ENCODE data around the gene ABLIM1. TPM values are rescaled to one million over a fixed set of nuclear protein-coding genes. Genes with fewer than 3 reads are reported as not detected.

Gene ABLIM1
- polyA plus RNA-seq, 4 donors = 25.7 to 59.8 (median 36.8) TPM

DNA sequence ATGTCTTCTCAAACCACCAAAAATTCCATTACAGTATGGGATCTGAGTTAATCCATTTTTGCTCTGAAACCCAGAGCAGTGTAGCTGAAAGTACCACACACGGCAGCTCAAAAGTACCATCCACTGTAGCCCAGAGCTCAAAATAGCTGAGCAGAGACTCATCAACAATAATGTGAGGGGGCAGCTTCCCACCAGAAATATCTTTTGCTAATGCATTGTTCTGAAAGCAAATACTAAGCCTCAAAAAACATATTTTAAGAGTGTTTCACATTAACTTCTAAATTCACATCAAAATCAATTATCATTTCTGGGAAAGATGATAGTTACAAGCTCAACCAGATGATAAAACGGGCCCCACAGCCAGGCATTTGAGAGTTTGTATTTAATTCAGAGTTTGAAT, 73.7 kb downstream of the ABLIM1 start:
- no peaks in the 10 kb centered on the region for H3K9me3 ChIP-seq (ENCODE audit: control insufficient read depth in 2 of 2, insufficient read depth in 1 of 2, low read depth in 1 of 2, low read length in 1 of 2)
- H3K4me3 ChIP-seq (ENCODE audit: low read depth in 1 of 3, low read length in 3 of 3) = no peak overlapping the region
- H3K27me3 ChIP-seq (ENCODE audit: control insufficient read depth in 3 of 3, insufficient read depth in 3 of 3, low read length in 3 of 3) = no peaks in the 10 kb centered on the region
- DNase-seq = no peak
- H3K27ac ChIP-seq (ENCODE audit: low read depth in 1 of 3, low read length in 2 of 3) = no peak overlapping the region
- WGBS, 3 donors = 76 to 88% (median 85%) methylated on average over 2 of the region's 2 CpGs
- H3K4me1 ChIP-seq (ENCODE audit: control insufficient read depth in 3 of 3, insufficient read depth in 2 of 3, low read depth in 1 of 3, low read length in 2 of 3) = no peaks in the 10 kb centered on the region
- no peaks in the 10 kb centered on the region for H3K36me3 ChIP-seq (ENCODE audit: control insufficient read depth in 3 of 3, insufficient read depth in 2 of 3, low read depth in 1 of 3, low read length in 3 of 3)
- FAIRE-seq = no peak

DNA sequence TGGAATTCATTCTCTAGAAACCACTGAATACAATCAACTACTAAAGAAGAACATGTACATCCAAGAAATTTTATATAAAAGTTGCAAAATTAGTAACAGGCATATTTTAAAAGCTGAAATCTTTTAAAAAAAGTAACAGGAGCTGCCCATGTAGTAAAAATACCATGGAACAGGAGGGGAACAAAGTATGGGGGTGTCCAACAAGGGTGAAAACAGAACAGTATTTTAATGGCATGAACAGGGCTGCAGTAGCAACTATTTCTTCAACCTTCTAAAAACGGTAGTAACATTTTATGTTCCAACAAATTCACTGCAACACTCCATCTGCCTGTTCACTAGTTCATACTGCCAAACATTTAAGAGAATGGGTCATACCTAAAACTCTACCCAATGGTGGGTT, 77.0 kb downstream of the ABLIM1 start:
- no peak overlapping the region for H3K27ac ChIP-seq (ENCODE audit: low read depth in 1 of 3, low read length in 2 of 3)
- H3K4me3 ChIP-seq (ENCODE audit: low read depth in 1 of 3, low read length in 3 of 3) = no peak overlapping the region
- H3K4me1 ChIP-seq (ENCODE audit: control insufficient read depth in 3 of 3, insufficient read depth in 2 of 3, low read depth in 1 of 3, low read length in 2 of 3) = no peaks in the 10 kb centered on the region
- H3K36me3 ChIP-seq (ENCODE audit: control insufficient read depth in 3 of 3, insufficient read depth in 2 of 3, low read depth in 1 of 3, low read length in 3 of 3) = no peaks in the 10 kb centered on the region
- no peak for DNase-seq
- no peaks in the 10 kb centered on the region for H3K27me3 ChIP-seq (ENCODE audit: control insufficient read depth in 3 of 3, insufficient read depth in 3 of 3, low read length in 3 of 3)
- FAIRE-seq = no peak
- no peaks in the 10 kb centered on the region for H3K9me3 ChIP-seq (ENCODE audit: control insufficient read depth in 2 of 2, insufficient read depth in 1 of 2, low read depth in 1 of 2, low read length in 1 of 2)
- WGBS, 3 donors = 81 to 85% (median 84%) methylated on average over 1 of the region's 1 CpG

DNA sequence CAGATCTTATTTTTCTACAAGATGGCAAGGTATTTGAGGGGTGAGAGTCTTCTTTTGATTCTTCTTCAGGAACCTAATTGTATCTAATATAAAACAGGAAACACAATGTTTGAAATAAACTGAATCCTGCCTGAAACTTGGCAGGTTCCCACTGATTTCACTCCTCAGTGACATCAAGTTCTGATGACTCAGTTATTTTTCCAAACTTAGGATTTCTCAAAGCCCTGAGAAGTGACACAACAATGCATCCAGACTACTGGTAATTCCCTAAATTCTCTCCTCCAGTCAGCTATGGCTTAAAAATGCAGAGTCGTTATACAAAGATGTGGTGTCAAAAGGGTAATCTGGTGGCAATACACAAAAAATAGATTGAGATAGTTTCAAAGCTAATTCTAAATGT, 80.9 kb downstream of the ABLIM1 start:
- no peak for FAIRE-seq
- WGBS, 3 donors = 75 to 84% (median 78%) methylated on average over 1 of the region's 1 CpG
- Histone ChIP-seq H3K4me3 (ENCODE audit: low read depth in 1 of 3, low read length in 3 of 3) (no peak overlapping the region), H3K4me1 (ENCODE audit: control insufficient read depth in 3 of 3, insufficient read depth in 2 of 3, low read depth in 1 of 3, low read length in 2 of 3) (no peaks in the 10 kb centered on the region), H3K27ac (ENCODE audit: low read depth in 1 of 3, low read length in 2 of 3) (no peak overlapping the region), H3K9me3 (ENCODE audit: control insufficient read depth in 2 of 2, insufficient read depth in 1 of 2, low read depth in 1 of 2, low read length in 1 of 2) (no peaks in the 10 kb centered on the region), H3K36me3 (ENCODE audit: control insufficient read depth in 3 of 3, insufficient read depth in 2 of 3, low read depth in 1 of 3, low read length in 3 of 3) (peaks cover 0 to 10% (median 4%) of the 10 kb centered on the region in 3 donors), H3K27me3 (ENCODE audit: control insufficient read depth in 3 of 3, insufficient read depth in 3 of 3, low read length in 3 of 3) (no peaks in the 10 kb centered on the region)
- no peak for DNase-seq

DNA sequence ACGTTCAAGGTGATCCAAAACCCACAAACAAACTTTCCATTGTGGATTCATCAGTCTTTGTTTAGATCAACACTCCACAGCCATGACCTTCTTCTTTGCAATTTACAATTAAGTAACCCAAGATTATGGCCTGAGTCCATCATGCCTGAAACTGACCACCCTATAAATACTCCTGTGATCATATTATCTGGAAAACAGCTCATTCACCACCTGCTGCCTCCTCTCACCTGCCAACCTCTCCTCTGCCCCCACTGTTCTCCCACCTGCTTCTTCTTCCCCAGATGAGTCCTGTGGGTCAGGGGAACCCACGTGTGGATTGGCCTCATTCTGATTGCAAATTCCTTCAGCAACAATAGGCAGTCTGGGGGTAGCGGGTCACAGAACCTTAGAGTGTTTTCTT, 81.4 kb downstream of the ABLIM1 start:
- H3K4me1 ChIP-seq (ENCODE audit: control insufficient read depth in 3 of 3, insufficient read depth in 2 of 3, low read depth in 1 of 3, low read length in 2 of 3) = no peaks in the 10 kb centered on the region
- DNase-seq (no peak), FAIRE-seq (no peak)
- H3K9me3 ChIP-seq (ENCODE audit: control insufficient read depth in 2 of 2, insufficient read depth in 1 of 2, low read depth in 1 of 2, low read length in 1 of 2) = no peaks in the 10 kb centered on the region
- H3K27me3 ChIP-seq (ENCODE audit: control insufficient read depth in 3 of 3, insufficient read depth in 3 of 3, low read length in 3 of 3) = no peaks in the 10 kb centered on the region
- H3K4me3 ChIP-seq (ENCODE audit: low read depth in 1 of 3, low read length in 3 of 3) = no peak overlapping the region
- H3K27ac ChIP-seq (ENCODE audit: low read depth in 1 of 3, low read length in 2 of 3) = no peak overlapping the region
- WGBS, 3 donors = 77 to 83% (median 80%) methylated on average over 3 of the region's 3 CpGs
- peaks cover 0 to 10% (median 4%) of the 10 kb centered on the region in 3 donors for H3K36me3 ChIP-seq (ENCODE audit: control insufficient read depth in 3 of 3, insufficient read depth in 2 of 3, low read depth in 1 of 3, low read length in 3 of 3)

DNA sequence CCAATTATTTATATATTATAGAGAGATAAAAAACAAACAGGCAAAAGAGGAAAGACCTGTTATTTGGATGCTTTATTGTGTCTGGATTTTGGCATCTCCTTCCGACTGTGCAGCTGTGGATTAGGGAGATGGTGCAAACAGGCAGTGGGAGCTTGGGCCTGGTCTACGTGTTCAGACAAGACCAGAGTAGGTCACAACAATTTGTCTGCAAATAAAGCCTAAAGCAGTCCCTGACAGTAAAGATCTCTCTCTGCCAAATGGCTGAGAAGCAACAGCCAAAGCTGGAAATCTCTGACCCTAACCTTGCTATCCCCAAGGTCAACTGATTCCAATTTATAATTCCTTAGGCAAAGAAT, 82.0 kb downstream of the ABLIM1 start:
- Histone ChIP-seq H3K4me1 (ENCODE audit: control insufficient read depth in 3 of 3, insufficient read depth in 2 of 3, low read depth in 1 of 3, low read length in 2 of 3) (no peaks in the 10 kb centered on the region), H3K27ac (ENCODE audit: low read depth in 1 of 3, low read length in 2 of 3) (no peak overlapping the region), H3K27me3 (ENCODE audit: control insufficient read depth in 3 of 3, insufficient read depth in 3 of 3, low read length in 3 of 3) (no peaks in the 10 kb centered on the region), H3K9me3 (ENCODE audit: control insufficient read depth in 2 of 2, insufficient read depth in 1 of 2, low read depth in 1 of 2, low read length in 1 of 2) (no peaks in the 10 kb centered on the region), H3K4me3 (ENCODE audit: low read depth in 1 of 3, low read length in 3 of 3) (no peak overlapping the region), H3K36me3 (ENCODE audit: control insufficient read depth in 3 of 3, insufficient read depth in 2 of 3, low read depth in 1 of 3, low read length in 3 of 3) (peaks cover 0 to 14% (median 4%) of the 10 kb centered on the region in 3 donors)
- 87 to 90% (median 88%) methylated on average over 2 of the region's 2 CpGs for WGBS, 3 donors
- FAIRE-seq = no peak
- DNase-seq = no peak

DNA sequence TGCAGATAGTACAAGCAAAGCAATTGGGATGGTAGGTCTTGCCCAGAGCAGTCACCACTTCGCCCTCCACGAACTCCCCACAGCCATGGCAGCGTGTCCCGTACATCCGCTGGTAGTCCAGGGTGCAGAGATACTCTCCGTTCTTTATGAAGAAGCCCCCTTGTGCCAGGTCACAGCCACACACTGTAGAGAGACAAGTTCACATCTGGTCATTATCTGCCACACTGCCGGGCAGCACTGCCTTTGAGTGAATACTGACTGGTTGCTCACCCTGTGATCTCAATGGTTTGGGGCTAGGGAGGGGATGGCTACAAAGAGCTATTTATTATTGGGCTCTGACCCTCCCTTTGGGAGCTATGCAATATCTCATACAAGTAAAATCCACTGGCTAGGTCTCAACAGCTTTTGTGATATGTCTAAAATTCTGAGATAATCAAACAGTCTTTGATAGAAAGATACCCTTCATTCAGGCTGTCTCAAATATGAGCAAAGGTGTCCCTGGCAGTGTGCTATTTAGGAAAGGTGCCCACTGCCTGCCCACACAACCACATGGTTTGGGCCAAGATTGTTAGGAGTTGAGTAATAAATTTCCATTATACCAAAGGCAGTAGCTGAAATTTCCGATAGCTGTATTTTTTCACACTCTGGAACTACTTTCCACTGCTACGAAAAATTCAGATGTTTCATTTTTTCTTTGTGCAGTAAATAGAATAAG, 82.5 kb downstream of the ABLIM1 start:
- Histone ChIP-seq H3K4me3 (ENCODE audit: low read depth in 1 of 3, low read length in 3 of 3) (no peak overlapping the region), H3K27ac (ENCODE audit: low read depth in 1 of 3, low read length in 2 of 3) (no peak overlapping the region), H3K36me3 (ENCODE audit: control insufficient read depth in 3 of 3, insufficient read depth in 2 of 3, low read depth in 1 of 3, low read length in 3 of 3) (peaks cover 0 to 15% (median 4%) of the 10 kb centered on the region in 3 donors), H3K9me3 (ENCODE audit: control insufficient read depth in 2 of 2, insufficient read depth in 1 of 2, low read depth in 1 of 2, low read length in 1 of 2) (no peaks in the 10 kb centered on the region), H3K4me1 (ENCODE audit: control insufficient read depth in 3 of 3, insufficient read depth in 2 of 3, low read depth in 1 of 3, low read length in 2 of 3) (no peaks in the 10 kb centered on the region), H3K27me3 (ENCODE audit: control insufficient read depth in 3 of 3, insufficient read depth in 3 of 3, low read length in 3 of 3) (no peaks in the 10 kb centered on the region)
- 89 to 98% (median 92%) methylated on average over 9 of the region's 9 CpGs for WGBS, 3 donors
- no peak for FAIRE-seq
- no peak for DNase-seq

DNA sequence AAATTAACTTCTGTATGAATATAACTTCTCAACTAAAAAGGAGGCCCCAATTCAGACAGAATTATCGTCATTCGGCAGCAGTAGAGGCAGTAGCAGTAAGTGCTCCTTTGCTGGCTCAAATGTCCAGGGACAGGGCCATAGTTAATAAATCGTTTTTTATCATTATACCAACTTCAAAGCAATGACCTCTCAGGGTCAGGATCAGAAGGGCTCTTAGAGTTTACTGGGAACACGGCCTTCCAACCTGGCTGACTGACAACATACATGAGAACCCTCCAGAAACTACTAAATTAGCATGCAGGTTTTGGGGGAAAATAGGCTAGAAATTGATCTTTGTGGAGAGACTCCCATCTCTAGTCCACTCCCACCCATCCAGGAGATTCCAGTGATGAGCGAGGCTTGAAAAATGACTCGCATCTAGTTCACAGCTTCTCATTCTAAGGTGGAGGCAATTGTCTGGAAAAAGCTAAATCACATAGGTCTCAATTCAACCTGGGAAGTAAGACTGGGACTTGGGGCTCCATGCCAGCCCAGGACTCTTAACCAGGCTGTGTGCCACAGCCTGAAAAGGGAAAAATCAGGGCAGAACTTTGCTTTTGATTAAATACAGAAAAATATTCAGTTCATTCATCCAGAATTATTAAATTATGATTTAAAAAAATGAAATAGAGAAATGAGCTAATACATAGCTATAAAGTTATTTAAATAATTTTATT, 84.6 kb downstream of the ABLIM1 start:
- Histone ChIP-seq H3K9me3 (ENCODE audit: control insufficient read depth in 2 of 2, insufficient read depth in 1 of 2, low read depth in 1 of 2, low read length in 1 of 2) (no peaks in the 10 kb centered on the region), H3K36me3 (ENCODE audit: control insufficient read depth in 3 of 3, insufficient read depth in 2 of 3, low read depth in 1 of 3, low read length in 3 of 3) (peaks cover 0 to 15% (median 4%) of the 10 kb centered on the region in 3 donors), H3K4me3 (ENCODE audit: low read depth in 1 of 3, low read length in 3 of 3) (no peak overlapping the region), H3K27me3 (ENCODE audit: control insufficient read depth in 3 of 3, insufficient read depth in 3 of 3, low read length in 3 of 3) (no peaks in the 10 kb centered on the region), H3K4me1 (ENCODE audit: control insufficient read depth in 3 of 3, insufficient read depth in 2 of 3, low read depth in 1 of 3, low read length in 2 of 3) (no peaks in the 10 kb centered on the region), H3K27ac (ENCODE audit: low read depth in 1 of 3, low read length in 2 of 3) (no peak overlapping the region)
- 79 to 88% (median 84%) methylated on average over 6 of the region's 6 CpGs for WGBS, 3 donors
- FAIRE-seq (no peak), DNase-seq (no peak)

DNA sequence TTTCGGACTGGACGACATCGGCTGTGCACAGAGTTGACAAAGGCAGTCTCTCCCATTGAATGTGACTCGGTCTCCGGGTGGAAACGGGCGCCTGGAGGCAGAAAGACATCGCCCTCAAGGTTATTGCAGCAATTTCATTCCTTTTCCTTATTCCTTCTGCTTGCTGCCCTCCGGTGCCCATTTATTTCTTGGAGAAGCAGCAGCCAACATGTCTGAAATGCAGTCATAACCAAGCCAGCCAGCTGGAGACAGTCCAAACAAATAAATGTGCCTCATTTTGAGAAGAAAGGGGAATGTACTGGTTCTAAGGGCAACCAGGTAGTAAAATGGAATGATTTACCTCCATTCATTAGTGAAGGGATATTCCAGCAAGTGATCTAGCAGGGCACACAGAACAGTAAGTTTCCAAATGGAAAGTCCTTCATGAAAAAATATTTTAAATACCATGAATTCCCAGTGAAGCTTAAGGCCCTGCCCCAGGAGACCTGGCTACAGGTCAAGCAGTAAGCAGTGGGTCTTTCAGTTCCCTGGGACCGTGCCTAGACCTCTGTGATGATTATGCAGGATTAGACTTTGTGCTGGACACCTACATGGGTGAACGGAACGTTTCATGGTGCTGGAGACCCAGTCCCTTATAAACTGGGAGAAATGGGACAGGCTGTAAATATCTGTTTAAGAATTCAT, 86.6 kb downstream of the ABLIM1 start:
- H3K4me3 ChIP-seq (ENCODE audit: low read depth in 1 of 3, low read length in 3 of 3) = peak overlapping the region in 1 of 3 donors; percentile 9
- no peaks in the 10 kb centered on the region for H3K27me3 ChIP-seq (ENCODE audit: control insufficient read depth in 3 of 3, insufficient read depth in 3 of 3, low read length in 3 of 3)
- no peak overlapping the region for H3K27ac ChIP-seq (ENCODE audit: low read depth in 1 of 3, low read length in 2 of 3)
- H3K4me1 ChIP-seq (ENCODE audit: control insufficient read depth in 3 of 3, insufficient read depth in 2 of 3, low read depth in 1 of 3, low read length in 2 of 3) = no peaks in the 10 kb centered on the region
- 86 to 90% (median 88%) methylated on average over 12 of the region's 12 CpGs for WGBS, 3 donors
- peaks cover 0 to 15% (median 4%) of the 10 kb centered on the region in 3 donors for H3K36me3 ChIP-seq (ENCODE audit: control insufficient read depth in 3 of 3, insufficient read depth in 2 of 3, low read depth in 1 of 3, low read length in 3 of 3)
- FAIRE-seq (no peak), DNase-seq (no peak)
- H3K9me3 ChIP-seq (ENCODE audit: control insufficient read depth in 2 of 2, insufficient read depth in 1 of 2, low read depth in 1 of 2, low read length in 1 of 2) = no peaks in the 10 kb centered on the region

Measured in small intestine (tissue), 7 donors.